Esophagus (tissue), 2 donors: ENCODE data around the gene ICAM2. TPM values are rescaled to one million over a fixed set of nuclear protein-coding genes. Genes with fewer than 3 reads are reported as not detected.

Source experiments
- H3K27ac ChIP-seq, 2 donors: one replicate each; pipeline ENCODE4 v1.5.1; 2013; ENCODE audit warnings: low read depth in 2 of 2, mild to moderate bottlenecking in 2 of 2, inconsistent platforms in 1 of 2, low read length in 1 of 2, moderate library complexity in 1 of 2
- H3K27me3 ChIP-seq, 2 donors: one replicate each; pipeline ENCODE4 v1.6.1; 2013; ENCODE audit warnings: low read length in 2 of 2, control low read depth in 1 of 2, mild to moderate bottlenecking in 1 of 2; ENCODE audit not compliant: insufficient read depth in 2 of 2, control insufficient read depth in 1 of 2
- H3K36me3 ChIP-seq, 2 donors: one replicate each; pipeline ENCODE4 v1.6.1; 2013; ENCODE audit warnings: low read length in 1 of 2; ENCODE audit not compliant: control insufficient read depth in 2 of 2, insufficient read depth in 2 of 2
- H3K4me1 ChIP-seq, 2 donors: one replicate each; pipeline ENCODE4 v1.6.1; 2013; ENCODE audit warnings: low read length in 1 of 2; ENCODE audit not compliant: control insufficient read depth in 2 of 2, insufficient read depth in 2 of 2
- H3K4me3 ChIP-seq, 2 donors: one replicate each; pipeline ENCODE4 v1.5.1; 2013; ENCODE audit warnings: low read length in 2 of 2, mild to moderate bottlenecking in 2 of 2, low read depth in 1 of 2, moderate library complexity in 1 of 2
- H3K9me3 ChIP-seq, 2 donors: one replicate each; pipeline ENCODE4 v1.6.1; 2013; ENCODE audit warnings: mild to moderate bottlenecking in 2 of 2, low read depth in 1 of 2, low read length in 1 of 2, moderate library complexity in 1 of 2; ENCODE audit not compliant: control insufficient read depth in 2 of 2, insufficient read depth in 1 of 2
- WGBS, 2 donors: extraction: QIAGEN DNeasy Blood & Tissue Kit; methylation state at CpG; one replicate each; pipeline ENCODE4 v1.1.7; 2013; 5-methylcytosine and 5-hydroxymethylcytosine counted together
- polyA plus RNA-seq, 2 donors: library from polyadenylated mRNA; stranded (reverse); fragments of 200-250 nt; gene quantifications; one replicate each; pipeline ENCODE4 v1.2.3, GENCODE V29; 2013
- donor health status: healthy with polysubstance abuse.
- donor health status: Bipolar disorder and iron deficiency.

ICAM2 gene
- polyA plus RNA-seq, 2 donors = 4.2 to 8.9 TPM

DNA sequence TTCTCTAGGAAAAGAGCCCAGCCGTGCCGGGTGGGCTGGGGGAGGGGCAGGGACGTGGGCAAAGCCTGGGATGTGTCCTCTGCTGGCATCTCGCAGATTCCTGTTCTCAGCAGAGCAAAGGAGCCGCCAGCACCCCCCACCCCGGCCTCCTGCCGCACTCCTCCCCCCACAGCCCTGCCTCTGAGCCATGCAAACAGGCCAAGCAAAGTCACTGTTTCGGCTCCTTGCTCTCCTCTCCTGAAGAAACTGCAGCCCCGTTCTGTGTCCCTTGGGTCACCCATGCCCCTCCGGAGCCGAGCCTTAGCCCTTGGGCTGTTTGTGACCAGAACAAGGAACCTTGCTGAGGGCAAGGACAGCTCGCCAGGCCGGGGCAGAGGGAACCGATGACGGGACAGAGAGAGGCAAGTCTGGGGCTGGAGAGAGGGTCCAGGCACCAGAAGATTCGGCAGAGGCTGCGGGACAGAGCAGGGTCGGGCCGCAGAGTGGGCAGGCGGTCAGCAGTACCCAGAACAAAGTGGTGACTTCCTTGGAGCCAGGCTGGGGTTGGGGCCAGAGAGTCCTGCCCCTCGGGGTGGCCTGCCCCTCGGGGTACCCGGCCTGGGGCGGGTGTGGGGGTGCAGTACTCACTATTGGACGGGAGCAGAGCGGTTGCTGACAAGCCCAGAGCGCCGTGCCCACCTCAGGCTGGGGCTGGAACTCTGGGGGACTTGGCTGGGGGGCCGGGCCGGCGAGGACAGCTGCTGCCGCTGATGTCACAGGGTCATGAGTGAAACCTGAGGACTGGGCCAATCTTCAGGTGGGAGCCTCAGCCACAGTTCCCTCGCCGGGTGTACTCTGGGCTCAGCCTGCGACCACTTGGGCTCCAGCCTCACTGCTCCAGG, 31.5 kb downstream of the ICAM2 start:
- Histone ChIP-seq H3K27me3 (no peaks in the 10 kb centered on the region), H3K4me3 (no peak overlapping the region), H3K4me1 (peaks cover 5 to 10% of the 10 kb centered on the region in 2 donors), H3K9me3 (peaks cover 0 to 2% of the 10 kb centered on the region in 2 donors), H3K36me3 (no peaks in the 10 kb centered on the region), H3K27ac (no peak overlapping the region)
- WGBS, 2 donors = 44 to 48% methylated on average over 32 to 35 of the region's 35 CpGs

DNA sequence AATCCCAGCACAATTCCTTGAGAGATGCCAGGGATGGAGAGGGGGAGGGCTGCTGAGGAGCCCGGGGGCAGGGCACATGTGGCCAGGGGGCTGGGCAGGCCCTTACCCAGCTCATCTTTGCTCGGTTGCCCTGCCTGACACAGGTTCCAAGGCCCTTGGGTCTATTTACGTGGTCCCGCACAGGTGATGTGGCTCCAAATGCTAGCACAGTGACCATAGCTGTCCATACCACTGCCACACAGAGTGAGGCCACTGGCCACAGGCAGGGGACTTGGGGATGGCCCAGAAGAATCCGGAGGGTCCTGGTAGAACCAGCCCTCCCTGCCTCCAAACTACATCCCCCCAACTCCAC, 32.3 kb downstream of the ICAM2 start:
- 77 to 83% methylated on average over 5 of the region's 5 CpGs for WGBS, 2 donors
- H3K4me1 ChIP-seq = peaks cover 3 to 8% of the 10 kb centered on the region in 2 donors

DNA sequence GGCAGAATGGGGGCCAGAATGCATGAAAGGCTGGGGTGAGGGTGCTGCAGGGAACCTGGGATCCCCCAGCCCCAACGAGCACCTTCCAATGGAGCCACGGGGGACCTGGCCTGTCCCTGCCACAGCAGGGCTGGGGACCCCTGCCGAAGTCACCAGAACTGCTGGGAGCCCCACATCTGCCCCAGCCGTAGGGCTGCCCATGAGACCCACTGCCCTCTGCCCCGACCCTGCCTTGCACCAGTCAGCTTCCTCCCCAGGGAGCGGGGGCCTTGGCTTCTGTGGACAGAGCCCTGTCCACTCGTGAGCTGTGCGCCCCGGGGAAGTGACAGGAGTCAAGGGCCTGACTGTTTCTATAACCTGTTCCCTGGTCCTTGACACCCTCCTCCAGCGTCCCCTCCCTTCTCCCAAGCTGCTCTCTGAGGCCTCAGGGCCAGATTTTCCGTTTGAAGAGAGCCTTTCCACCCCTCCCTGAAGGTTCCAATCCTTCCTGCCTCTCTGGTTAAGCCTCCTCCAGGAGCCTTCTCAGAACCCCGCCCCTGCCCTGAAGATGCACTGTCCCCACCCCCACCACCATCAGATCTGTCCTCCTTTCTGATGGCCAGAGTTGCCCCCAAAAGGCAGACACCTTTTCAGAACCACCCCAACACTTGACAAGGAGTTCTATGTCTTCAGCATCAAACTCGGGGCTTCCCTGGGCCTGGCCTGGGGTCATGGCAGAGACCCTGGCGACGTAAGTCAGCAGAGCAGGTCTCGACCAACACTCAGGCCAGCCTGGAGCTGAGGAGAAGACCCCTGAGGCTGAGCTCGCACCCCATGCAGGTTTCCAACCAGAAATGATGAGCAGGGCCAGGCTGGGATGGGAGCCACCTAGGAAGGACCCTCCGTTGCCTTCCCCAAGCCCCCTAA, 33.0 kb downstream of the ICAM2 start:
- H3K27me3 ChIP-seq = no peaks in the 10 kb centered on the region
- peaks cover 3 to 8% of the 10 kb centered on the region in 2 donors for H3K4me1 ChIP-seq
- 76 to 78% methylated on average over 18 of the region's 18 CpGs for whole genome bisulfite sequencing, 2 donors
- H3K27ac ChIP-seq = no peak overlapping the region
- peaks cover 0 to 2% of the 10 kb centered on the region in 2 donors for H3K9me3 ChIP-seq
- H3K36me3 ChIP-seq = no peaks in the 10 kb centered on the region
- no peak overlapping the region for H3K4me3 ChIP-seq

More for the DNA sequence above, 32.3 kb downstream of the ICAM2 start:
- H3K27ac ChIP-seq = no peak overlapping the region
- no peak overlapping the region for H3K4me3 ChIP-seq
- H3K27me3 ChIP-seq = no peaks in the 10 kb centered on the region
- H3K9me3 ChIP-seq = peaks cover 0 to 2% of the 10 kb centered on the region in 2 donors
- no peaks in the 10 kb centered on the region for H3K36me3 ChIP-seq

- peaks cover 3 to 8% of the 10 kb centered on the region in 2 donors for H3K4me1 ChIP-seq
Observed at GRCh38 chr17:63986821-63987220, 33.6 kb downstream of the ICAM2 start.

GRCh38 chr17:63985387-63986140, 34.9 kb downstream of the ICAM2 start:
- Histone ChIP-seq H3K27ac (peak overlapping the region in 1 of 2 donors; percentile 16), H3K27me3 (no peaks in the 10 kb centered on the region), H3K36me3 (no peaks in the 10 kb centered on the region), H3K9me3 (no peaks in the 10 kb centered on the region), H3K4me1 (peaks cover 3 to 8% of the 10 kb centered on the region in 2 donors), H3K4me3 (no peak overlapping the region)
- 87 to 88% methylated on average over 13 of the region's 13 CpGs for WGBS, 2 donors

More at GRCh38 chr17:63986821-63987220, 33.6 kb downstream of the ICAM2 start:
- Histone ChIP-seq H3K27ac (no peak overlapping the region), H3K36me3 (no peaks in the 10 kb centered on the region), H3K9me3 (peaks cover 0 to under 1% of the 10 kb centered on the region in 2 donors), H3K27me3 (no peaks in the 10 kb centered on the region), H3K4me3 (no peak overlapping the region)
- 38 to 50% methylated on average over 3 of the region's 3 CpGs for WGBS, 2 donors

DNA sequence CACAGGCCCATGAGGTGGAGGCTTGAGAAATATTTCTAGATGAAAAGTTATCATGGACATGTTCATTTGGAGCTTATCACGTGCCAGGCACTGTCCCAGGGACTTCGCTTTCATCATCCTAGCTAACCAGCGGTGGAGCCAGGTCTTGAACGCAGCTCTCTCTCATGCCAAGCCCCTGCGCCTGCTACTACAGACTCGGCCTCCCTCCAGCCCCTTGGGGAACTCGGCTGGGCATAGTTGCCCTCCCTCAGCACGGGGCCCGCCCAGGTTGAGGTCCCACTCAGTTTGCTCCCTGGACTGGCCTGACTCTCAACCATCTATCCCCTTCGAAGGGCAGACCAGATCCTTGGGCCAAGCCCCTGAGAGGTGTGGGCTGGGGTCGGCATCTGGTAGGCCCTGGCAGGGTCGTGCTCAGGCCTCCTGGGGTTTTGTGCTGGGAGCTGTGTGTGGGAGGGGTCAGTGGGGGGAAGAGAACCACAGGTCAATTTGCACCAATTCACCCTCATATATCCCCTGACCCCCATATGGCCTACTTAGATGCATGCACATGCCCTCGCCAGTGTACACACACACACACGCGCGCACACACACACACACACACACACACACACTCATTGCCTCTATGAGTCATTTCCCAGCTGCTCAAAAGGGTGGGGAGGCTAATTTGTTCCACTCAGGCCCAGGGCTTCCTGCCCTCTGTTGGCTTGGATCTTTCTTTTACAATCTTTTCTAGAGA, 35.6 kb downstream of the ICAM2 start:
- peak overlapping the region in 1 of 2 donors; percentile 21 for H3K27ac ChIP-seq
- H3K4me1 ChIP-seq = peaks cover 3 to 8% of the 10 kb centered on the region in 2 donors
- WGBS, 2 donors = 60 to 69% methylated on average over 16 of the region's 16 CpGs
- no peak overlapping the region for H3K4me3 ChIP-seq
- H3K36me3 ChIP-seq = no peaks in the 10 kb centered on the region
- no peaks in the 10 kb centered on the region for H3K27me3 ChIP-seq
- H3K9me3 ChIP-seq = no peaks in the 10 kb centered on the region

DNA sequence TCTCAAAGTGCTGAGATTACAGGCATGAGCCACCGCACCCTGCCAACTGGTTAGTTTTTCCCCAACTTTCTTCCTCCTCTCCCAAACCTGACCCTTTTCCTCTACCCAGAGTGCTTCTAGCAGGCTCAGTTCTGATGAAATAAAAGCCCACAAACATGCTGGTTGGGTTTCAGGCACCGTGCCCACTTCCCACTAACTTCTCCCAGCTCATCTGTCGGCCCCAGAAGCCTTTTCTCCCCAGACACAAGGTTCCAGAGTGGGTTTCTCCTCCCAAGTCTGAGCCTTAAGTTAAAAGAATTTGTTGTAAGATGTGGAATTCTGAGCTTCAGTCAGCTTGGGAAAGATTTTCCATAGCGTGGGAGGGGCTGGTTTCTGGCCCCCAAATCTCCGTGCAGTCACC, 36.2 kb downstream of the ICAM2 start:
- no peaks in the 10 kb centered on the region for H3K27me3 ChIP-seq
- WGBS, 2 donors = 73 to 78% methylated on average over 5 of the region's 5 CpGs
- peaks cover 3 to 8% of the 10 kb centered on the region in 2 donors for H3K4me1 ChIP-seq
- no peak overlapping the region for H3K4me3 ChIP-seq
- H3K36me3 ChIP-seq = no peaks in the 10 kb centered on the region
- no peaks in the 10 kb centered on the region for H3K9me3 ChIP-seq
- peak overlapping the region in 1 of 2 donors; percentile 16 for H3K27ac ChIP-seq

DNA sequence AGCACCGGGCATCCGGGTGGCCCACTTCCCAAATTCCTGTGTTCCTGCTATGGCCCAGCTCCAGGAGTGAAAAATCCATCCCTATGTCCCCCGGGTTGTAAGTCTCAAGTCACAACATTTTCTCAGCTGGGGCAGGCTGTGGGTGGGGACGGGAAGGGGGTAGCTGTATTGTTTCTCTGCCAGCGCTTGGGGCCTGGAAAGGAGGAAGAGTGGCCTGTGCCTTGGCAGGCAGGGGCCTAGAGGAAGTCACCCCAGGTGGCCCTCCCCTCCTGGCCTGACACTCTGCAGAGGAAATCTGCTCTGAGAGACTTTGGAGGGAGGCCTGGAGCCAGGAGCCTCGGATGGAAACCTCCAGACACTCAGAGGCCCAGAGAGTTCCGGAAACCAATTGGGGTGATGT, 37.1 kb downstream of the ICAM2 start:
- no peaks in the 10 kb centered on the region for H3K36me3 ChIP-seq
- no peaks in the 10 kb centered on the region for H3K9me3 ChIP-seq
- no peak overlapping the region for H3K4me3 ChIP-seq
- H3K4me1 ChIP-seq = peaks cover 0 to 8% of the 10 kb centered on the region in 2 donors
- 65 to 74% methylated on average over 7 of the region's 7 CpGs for whole genome bisulfite sequencing, 2 donors
- no peaks in the 10 kb centered on the region for H3K27me3 ChIP-seq
- H3K27ac ChIP-seq = no peak overlapping the region
